ENCODE results near the gene INSM2. TPM values are rescaled to one million over a fixed set of nuclear protein-coding genes. Genes with fewer than 3 reads are reported as not detected.

The INSM2 gene
- total RNA-seq, 1 donor from 2014 or later: not detected

DNA sequence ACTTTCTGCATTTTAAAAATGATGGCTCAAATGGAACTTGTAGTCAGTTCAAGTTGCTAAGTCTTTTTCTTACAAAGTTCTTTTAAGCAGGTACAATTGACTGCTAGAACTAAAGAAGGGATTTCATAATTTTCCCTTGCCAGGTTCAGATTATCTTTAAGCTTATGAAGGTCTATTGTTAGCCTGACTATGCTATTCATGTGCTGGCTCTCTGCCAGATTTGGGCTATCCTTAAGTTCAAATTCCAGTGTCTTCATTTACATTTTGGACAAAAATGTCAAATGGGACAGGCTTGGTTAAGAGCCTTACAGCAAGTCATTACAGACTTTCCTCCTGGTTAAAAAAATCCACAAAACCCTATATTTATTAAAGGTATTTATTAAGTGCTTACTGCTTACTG is 42.3 kb downstream of the INSM2 start:
- H3K27ac Mint-ChIP-seq (ENCODE audit: unreplicated experiment): no peak overlapping the region
- H3K27me3 ChIP-seq (ENCODE audit: insufficient read depth, low read length): no peaks in the 10 kb centered on the region
- H3K27ac ChIP-seq (ENCODE audit: low read depth, low read length): no peak overlapping the region
- no peaks in the 10 kb centered on the region for H3K9me3 ChIP-seq (ENCODE audit: insufficient read depth, low read depth, low read length)
- H3K4me3 Mint-ChIP-seq (ENCODE audit: unreplicated experiment): no peak overlapping the region
- no peak overlapping the region for H3K4me3 ChIP-seq (ENCODE audit: insufficient read depth, low read depth, low read length)
- no peaks in the 10 kb centered on the region for H3K79me2 ChIP-seq (ENCODE audit: insufficient read depth, low read length)
- peaks cover 2% of the 10 kb centered on the region for H3K36me3 Mint-ChIP-seq (ENCODE audit: low read depth, unreplicated experiment)
- no peaks in the 10 kb centered on the region for H3K27me3 Mint-ChIP-seq (ENCODE audit: low read depth, unreplicated experiment)
- FAIRE-seq (no peak), DNase-seq (ENCODE audit: low read depth) (no peak)
- H3K4me2 ChIP-seq (ENCODE audit: low read length): no peak overlapping the region
- no peak overlapping the region for H3K9ac ChIP-seq (ENCODE audit: low read length)
- no peaks in the 10 kb centered on the region for H3K4me1 ChIP-seq (ENCODE audit: insufficient read depth, low read length)
- TF ChIP-seq CTCF (IDR thresholded peaks at IDR 0.05; ENCODE audit: insufficient read depth, low read depth, low read length) (no peak), EZH2 (IDR thresholded peaks at IDR 0.05; ENCODE audit: insufficient read depth, low read length) (no peak)
- no peaks in the 10 kb centered on the region for H3K36me3 ChIP-seq (ENCODE audit: insufficient read depth, low read length)
- no peaks in the 10 kb centered on the region for H4K20me1 ChIP-seq (ENCODE audit: insufficient read depth, low read length)
- H2AFZ ChIP-seq (ENCODE audit: low read depth, low read length): no peak overlapping the region
- H3K9me3 Mint-ChIP-seq (ENCODE audit: unreplicated experiment): no peaks in the 10 kb centered on the region
- H3K4me1 Mint-ChIP-seq (ENCODE audit: low read depth, unreplicated experiment): peaks cover 4% of the 10 kb centered on the region

GRCh38 chr14:35576856-35577255 is 42.9 kb downstream of the INSM2 start:
- Histone ChIP-seq H3K4me2 (ENCODE audit: low read length) (no peak overlapping the region), H3K27me3 (ENCODE audit: insufficient read depth, low read length) (no peaks in the 10 kb centered on the region), H3K9me3 (ENCODE audit: insufficient read depth, low read depth, low read length) (no peaks in the 10 kb centered on the region), H3K79me2 (ENCODE audit: insufficient read depth, low read length) (no peaks in the 10 kb centered on the region), H2AFZ (ENCODE audit: low read depth, low read length) (no peak overlapping the region), H3K4me3 (ENCODE audit: insufficient read depth, low read depth, low read length) (no peak overlapping the region), H3K9ac (ENCODE audit: low read length) (no peak overlapping the region), H4K20me1 (ENCODE audit: insufficient read depth, low read length) (no peaks in the 10 kb centered on the region), H3K4me1 (ENCODE audit: insufficient read depth, low read length) (no peaks in the 10 kb centered on the region), H3K27ac (ENCODE audit: low read depth, low read length) (no peak overlapping the region), H3K36me3 (ENCODE audit: insufficient read depth, low read length) (no peaks in the 10 kb centered on the region)
- Mint-ChIP-seq H3K4me1 (ENCODE audit: low read depth, unreplicated experiment) (peaks cover 4% of the 10 kb centered on the region), H3K27ac (ENCODE audit: unreplicated experiment) (no peak overlapping the region), H3K36me3 (ENCODE audit: low read depth, unreplicated experiment) (peaks cover 2% of the 10 kb centered on the region), H3K4me3 (ENCODE audit: unreplicated experiment) (no peak overlapping the region), H3K27me3 (ENCODE audit: low read depth, unreplicated experiment) (no peaks in the 10 kb centered on the region), H3K9me3 (ENCODE audit: unreplicated experiment) (no peaks in the 10 kb centered on the region)
- no peak for TF ChIP-seq EZH2 (IDR thresholded peaks at IDR 0.05; ENCODE audit: insufficient read depth, low read length)
- no peak for TF ChIP-seq CTCF (IDR thresholded peaks at IDR 0.05; ENCODE audit: insufficient read depth, low read depth, low read length)
- FAIRE-seq: no peak
- no peak for DNase-seq (ENCODE audit: low read depth)

DNA sequence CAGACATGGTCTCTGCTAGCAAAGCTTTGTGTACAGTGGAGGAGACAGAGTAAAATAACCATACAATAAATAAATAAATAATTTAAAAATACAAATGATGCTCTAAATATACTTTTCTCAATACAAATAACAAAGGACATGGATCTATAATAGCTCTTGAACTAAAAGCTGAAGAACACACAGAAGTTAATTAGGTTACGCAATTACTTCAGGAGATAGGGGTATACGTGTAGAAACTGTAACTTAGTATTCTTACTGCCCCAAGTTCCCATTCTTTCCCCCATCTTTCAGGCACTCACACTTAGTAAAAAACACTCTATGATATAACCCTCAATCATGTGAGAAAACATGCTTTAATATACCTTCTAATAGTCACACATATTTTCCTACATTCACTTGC is 44.2 kb downstream of the INSM2 start:
- no peak overlapping the region for H3K27ac Mint-ChIP-seq (ENCODE audit: unreplicated experiment)
- H2AFZ ChIP-seq (ENCODE audit: low read depth, low read length): no peak overlapping the region
- no peak overlapping the region for H3K4me3 ChIP-seq (ENCODE audit: insufficient read depth, low read depth, low read length)
- FAIRE-seq (no peak), DNase-seq (ENCODE audit: low read depth) (no peak)
- no peaks in the 10 kb centered on the region for H3K27me3 ChIP-seq (ENCODE audit: insufficient read depth, low read length)
- H3K9ac ChIP-seq (ENCODE audit: low read length): no peak overlapping the region
- peaks cover 4% of the 10 kb centered on the region for H3K4me1 Mint-ChIP-seq (ENCODE audit: low read depth, unreplicated experiment)
- no peak overlapping the region for H3K27ac ChIP-seq (ENCODE audit: low read depth, low read length)
- H3K36me3 ChIP-seq (ENCODE audit: insufficient read depth, low read length): no peaks in the 10 kb centered on the region
- H3K79me2 ChIP-seq (ENCODE audit: insufficient read depth, low read length): no peaks in the 10 kb centered on the region
- H3K4me3 Mint-ChIP-seq (ENCODE audit: unreplicated experiment): no peak overlapping the region
- H3K4me2 ChIP-seq (ENCODE audit: low read length): no peak overlapping the region
- no peaks in the 10 kb centered on the region for H3K9me3 ChIP-seq (ENCODE audit: insufficient read depth, low read depth, low read length)
- H3K27me3 Mint-ChIP-seq (ENCODE audit: low read depth, unreplicated experiment): no peaks in the 10 kb centered on the region
- H4K20me1 ChIP-seq (ENCODE audit: insufficient read depth, low read length): no peaks in the 10 kb centered on the region
- no peaks in the 10 kb centered on the region for H3K9me3 Mint-ChIP-seq (ENCODE audit: unreplicated experiment)
- peaks cover 2% of the 10 kb centered on the region for H3K36me3 Mint-ChIP-seq (ENCODE audit: low read depth, unreplicated experiment)
- no peak for TF ChIP-seq EZH2 (IDR thresholded peaks at IDR 0.05; ENCODE audit: insufficient read depth, low read length)
- TF ChIP-seq CTCF (IDR thresholded peaks at IDR 0.05; ENCODE audit: insufficient read depth, low read depth, low read length): no peak
- no peaks in the 10 kb centered on the region for H3K4me1 ChIP-seq (ENCODE audit: insufficient read depth, low read length)
